ENCODE results near the gene DIAPH3.

GRCh38 chr13:59931621-59932020, 232.1 kb downstream of the DIAPH3 start:
- TF ChIP-seq CTCF (IDR thresholded peaks at IDR 0.05; ENCODE audit: low read depth, low read length) (no peak), EZH2phosphoT487 (IDR thresholded peaks at IDR 0.05; ENCODE audit: low read depth) (no peak)

Measured in OCI-LY3 (cell line).